Measurements from ENCODE around the gene TUBB4B. TPM values are rescaled to one million over a fixed set of nuclear protein-coding genes. Genes with fewer than 3 reads are reported as not detected.

TUBB4B gene
- total RNA-seq, 1 donor from 2014 or later, result 192 TPM

DNA sequence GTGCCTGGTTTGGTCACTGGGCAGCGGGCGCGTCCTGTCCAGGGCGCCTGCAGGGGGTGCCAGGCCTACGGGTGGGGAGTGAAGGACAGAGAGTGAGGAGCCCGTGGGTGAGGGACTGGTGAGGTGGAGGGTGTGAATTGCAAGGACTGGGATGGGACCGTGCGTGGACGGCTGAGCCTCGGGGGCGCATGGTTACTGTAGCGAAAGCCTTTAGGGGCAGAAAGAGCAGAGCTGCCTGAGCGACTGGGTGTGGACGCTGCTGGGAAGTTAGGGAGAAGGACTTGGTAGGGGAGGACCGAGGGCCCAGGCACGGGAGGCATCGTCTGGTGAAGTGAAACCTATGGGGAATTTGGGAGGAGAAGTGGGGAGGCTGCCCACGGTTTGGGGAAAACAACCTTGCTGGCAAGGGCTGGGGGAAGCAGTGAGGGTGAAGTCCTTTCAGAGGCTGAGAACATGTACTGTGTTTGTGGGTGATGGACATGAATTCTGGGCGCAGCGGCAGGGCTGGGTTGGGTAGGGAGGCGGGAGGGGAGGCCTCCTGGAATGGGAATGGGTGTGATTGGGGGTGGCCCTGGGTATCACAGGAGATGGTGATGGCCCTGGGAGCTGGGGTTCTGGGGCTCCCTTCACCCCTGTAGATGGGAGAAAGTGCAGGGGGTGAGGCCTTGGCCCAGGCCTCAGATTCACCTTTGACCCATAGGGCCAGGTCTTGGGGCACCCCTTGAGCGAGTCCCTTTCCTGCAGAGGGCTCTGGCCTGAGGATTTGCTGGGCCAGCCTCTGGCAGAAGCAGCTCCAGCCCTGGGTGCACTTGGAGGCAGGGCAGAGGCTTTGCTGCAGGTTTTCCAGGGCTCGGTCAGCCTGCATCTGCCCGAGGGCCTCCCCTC lies 34.7 kb downstream of the TUBB4B start:
- peaks cover 17% of the 10 kb centered on the region for H3K4me1 Mint-ChIP-seq (ENCODE audit: low read depth, unreplicated experiment)
- DNase-seq, result no peak
- H3K9me3 Mint-ChIP-seq (ENCODE audit: unreplicated experiment), result peaks cover 6% of the 10 kb centered on the region
- peak overlapping the region; percentile 20 for H3K4me3 Mint-ChIP-seq (ENCODE audit: unreplicated experiment)
- no peaks in the 10 kb centered on the region for H3K36me3 Mint-ChIP-seq (ENCODE audit: unreplicated experiment)
- no peak overlapping the region for H3K27ac Mint-ChIP-seq (ENCODE audit: unreplicated experiment)
- TF ChIP-seq, protein P1, sequence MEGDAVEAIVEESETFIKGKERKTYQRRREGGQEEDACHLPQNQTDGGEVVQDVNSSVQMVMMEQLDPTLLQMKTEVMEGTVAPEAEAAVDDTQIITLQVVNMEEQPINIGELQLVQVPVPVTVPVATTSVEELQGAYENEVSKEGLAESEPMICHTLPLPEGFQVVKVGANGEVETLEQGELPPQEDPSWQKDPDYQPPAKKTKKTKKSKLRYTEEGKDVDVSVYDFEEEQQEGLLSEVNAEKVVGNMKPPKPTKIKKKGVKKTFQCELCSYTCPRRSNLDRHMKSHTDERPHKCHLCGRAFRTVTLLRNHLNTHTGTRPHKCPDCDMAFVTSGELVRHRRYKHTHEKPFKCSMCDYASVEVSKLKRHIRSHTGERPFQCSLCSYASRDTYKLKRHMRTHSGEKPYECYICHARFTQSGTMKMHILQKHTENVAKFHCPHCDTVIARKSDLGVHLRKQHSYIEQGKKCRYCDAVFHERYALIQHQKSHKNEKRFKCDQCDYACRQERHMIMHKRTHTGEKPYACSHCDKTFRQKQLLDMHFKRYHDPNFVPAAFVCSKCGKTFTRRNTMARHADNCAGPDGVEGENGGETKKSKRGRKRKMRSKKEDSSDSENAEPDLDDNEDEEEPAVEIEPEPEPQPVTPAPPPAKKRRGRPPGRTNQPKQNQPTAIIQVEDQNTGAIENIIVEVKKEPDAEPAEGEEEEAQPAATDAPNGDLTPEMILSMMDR (IDR thresholded peaks at IDR 0.05; ENCODE audit: partially characterized antibody, unreplicated experiment), result no peak
- peaks cover 8% of the 10 kb centered on the region for H3K27me3 Mint-ChIP-seq (ENCODE audit: unreplicated experiment)

DNA sequence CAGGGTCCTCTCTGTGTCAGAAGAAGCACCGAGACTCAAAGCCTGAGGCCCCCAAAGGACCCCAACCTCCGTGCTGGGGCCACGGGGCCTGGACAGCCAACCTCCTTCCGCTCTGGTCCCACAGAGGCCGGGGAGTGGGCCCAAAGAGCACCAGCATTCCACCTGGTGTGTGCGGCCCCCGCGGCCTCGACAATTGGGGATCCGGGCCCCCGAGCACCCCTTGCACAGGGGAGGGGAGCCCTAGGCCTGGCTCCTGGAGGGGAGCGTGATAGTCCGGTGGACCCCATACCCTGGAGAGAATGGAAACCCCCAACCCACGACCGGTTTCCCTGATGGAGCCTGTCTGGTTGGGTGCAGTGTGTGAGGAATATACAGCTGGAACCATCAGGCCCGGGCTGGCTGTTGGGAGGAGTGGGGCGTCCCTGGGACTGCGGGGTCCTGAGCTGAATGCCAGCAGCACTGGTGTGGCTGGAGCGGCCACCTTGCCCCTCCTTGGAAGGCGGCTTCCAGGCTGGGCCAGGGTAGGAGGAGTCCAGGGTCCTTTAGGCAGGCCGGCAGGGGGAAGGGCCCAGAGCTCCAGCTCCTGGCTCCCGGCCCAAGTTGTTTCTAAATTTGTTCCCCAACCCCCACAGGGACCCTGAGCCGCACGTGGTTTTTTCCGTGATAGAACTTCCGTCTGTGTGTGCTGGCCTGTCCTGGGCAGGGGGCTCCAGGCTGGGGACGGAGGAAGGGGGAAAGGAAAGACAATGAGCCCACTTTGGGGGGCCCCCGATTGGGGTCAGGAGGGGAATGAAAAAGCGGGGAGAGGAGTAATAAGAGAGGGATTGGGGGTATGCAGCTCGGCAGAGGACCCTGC lies 35.6 kb downstream of the TUBB4B start:
- no peak overlapping the region for H3K4me3 Mint-ChIP-seq (ENCODE audit: unreplicated experiment)
- peaks cover 6% of the 10 kb centered on the region for H3K9me3 Mint-ChIP-seq (ENCODE audit: unreplicated experiment)
- no peak overlapping the region for H3K27ac Mint-ChIP-seq (ENCODE audit: unreplicated experiment)
- H3K4me1 Mint-ChIP-seq (ENCODE audit: low read depth, unreplicated experiment), result peaks cover 17% of the 10 kb centered on the region
- peaks cover 6% of the 10 kb centered on the region for H3K27me3 Mint-ChIP-seq (ENCODE audit: unreplicated experiment)
- DNase-seq, result peak; percentile 25
- TF ChIP-seq, protein P1 (IDR thresholded peaks at IDR 0.05; ENCODE audit: partially characterized antibody, unreplicated experiment), result no peak
- H3K36me3 Mint-ChIP-seq (ENCODE audit: unreplicated experiment), result no peaks in the 10 kb centered on the region

DNA sequence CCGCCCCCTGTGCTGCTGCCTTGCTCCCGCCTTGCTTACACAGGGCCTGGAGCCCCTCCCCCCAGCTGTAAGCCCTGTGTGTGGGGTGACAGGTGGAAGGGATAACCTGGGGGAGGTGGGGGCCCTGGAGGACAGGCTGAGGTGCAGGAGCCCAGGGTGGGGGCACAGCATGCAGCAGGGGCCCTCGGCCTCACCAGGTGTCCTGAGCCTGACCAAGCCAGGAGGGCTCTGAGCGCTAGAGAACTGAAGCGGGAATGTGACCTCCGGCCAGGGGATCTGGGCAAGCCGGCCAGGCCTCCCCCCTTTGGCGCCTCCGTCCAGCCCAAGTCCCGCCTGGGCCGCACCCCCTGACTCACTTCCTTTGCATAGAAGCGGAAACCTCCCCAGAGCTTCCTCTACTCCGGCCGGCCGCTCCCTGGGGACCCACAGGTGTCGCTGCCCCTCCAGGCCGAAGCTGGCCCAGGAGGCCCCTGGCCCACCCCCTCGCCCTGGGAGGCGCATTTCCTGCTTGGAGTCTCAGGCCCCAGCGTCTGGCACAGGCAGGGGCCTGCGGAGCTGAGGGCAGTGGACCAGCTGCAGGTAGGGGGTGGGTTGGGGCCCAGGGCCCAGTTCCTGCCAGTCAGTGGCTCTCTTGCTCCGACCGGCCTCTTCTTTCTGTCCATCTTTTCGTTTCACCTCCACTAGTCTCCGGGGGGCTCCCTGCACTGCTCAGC lies 36.4 kb downstream of the TUBB4B start, which contains the start of gene TOR4A:
Gene TOR4A, plus strand, starts transcription at position 398 of the 713 bp plus-strand sequence. CDS start 964 bp downstream, outside the sequence.
- Mint-ChIP-seq H3K36me3 (ENCODE audit: unreplicated experiment) (peaks cover 5% of the 10 kb centered on the region), H3K4me3 (ENCODE audit: unreplicated experiment) (no peak within 1 kb of the TSS)
- DNase-seq, result peak; percentile 30

DNA sequence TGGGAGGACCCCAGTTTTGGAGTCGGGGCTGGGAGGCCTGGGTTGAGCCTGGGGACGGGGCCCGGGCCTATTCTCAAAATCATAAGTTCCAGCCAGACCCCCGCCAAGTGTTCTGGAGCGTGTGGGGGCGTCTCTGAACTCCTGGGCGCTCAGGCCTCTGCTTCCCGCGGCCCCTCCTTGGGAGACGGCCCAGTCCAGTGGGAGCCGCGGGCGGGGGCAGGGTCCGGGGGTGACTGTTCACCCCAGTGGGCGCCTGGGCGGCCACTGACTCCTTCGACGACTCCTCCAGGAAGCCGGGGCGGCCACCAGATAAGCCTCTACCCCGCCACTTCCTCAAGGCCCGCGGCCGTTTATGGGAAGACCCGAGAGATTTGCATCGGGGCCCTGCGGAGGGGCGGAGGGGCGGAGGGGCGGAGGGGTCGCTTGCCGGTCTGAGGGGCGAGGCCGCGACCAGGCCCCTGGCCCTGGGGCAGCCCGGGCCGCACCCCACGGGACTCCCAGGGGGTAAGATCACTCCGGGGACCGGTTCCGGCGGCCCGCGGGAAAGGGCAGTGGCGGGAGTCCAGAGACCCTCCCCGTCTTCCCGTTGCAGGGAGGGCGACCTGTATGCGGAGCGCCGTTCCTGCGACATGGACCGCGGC lies 37.1 kb downstream of the TUBB4B start:
- peak; percentile 44 for DNase-seq
- TF ChIP-seq, protein P1 (IDR thresholded peaks at IDR 0.05; ENCODE audit: partially characterized antibody, unreplicated experiment), result no peak
- H3K4me1 Mint-ChIP-seq (ENCODE audit: low read depth, unreplicated experiment), result peaks cover 21% of the 10 kb centered on the region
- no peak overlapping the region for H3K27ac Mint-ChIP-seq (ENCODE audit: unreplicated experiment)
- peaks cover 11% of the 10 kb centered on the region for H3K9me3 Mint-ChIP-seq (ENCODE audit: unreplicated experiment)
- H3K36me3 Mint-ChIP-seq (ENCODE audit: unreplicated experiment), result peaks cover 7% of the 10 kb centered on the region
- peaks cover 8% of the 10 kb centered on the region for H3K27me3 Mint-ChIP-seq (ENCODE audit: unreplicated experiment)
- H3K4me3 Mint-ChIP-seq (ENCODE audit: unreplicated experiment), result no peak overlapping the region

More for the DNA sequence above, 36.4 kb downstream of the TUBB4B start, which contains the start of gene TOR4A:
- Mint-ChIP-seq H3K27me3 (ENCODE audit: unreplicated experiment) (peaks cover 7% of the 10 kb centered on the region), H3K9me3 (ENCODE audit: unreplicated experiment) (peaks cover 6% of the 10 kb centered on the region), H3K27ac (ENCODE audit: unreplicated experiment) (no peak within 1 kb of the TSS), H3K4me1 (ENCODE audit: low read depth, unreplicated experiment) (peaks cover 18% of the 10 kb centered on the region)
- TF ChIP-seq, protein P1 (IDR thresholded peaks at IDR 0.05; ENCODE audit: partially characterized antibody, unreplicated experiment), result no peak

Data from glutamatergic neuron (in vitro differentiated cells).